ENCODE data around the gene MAP7.

DNA sequence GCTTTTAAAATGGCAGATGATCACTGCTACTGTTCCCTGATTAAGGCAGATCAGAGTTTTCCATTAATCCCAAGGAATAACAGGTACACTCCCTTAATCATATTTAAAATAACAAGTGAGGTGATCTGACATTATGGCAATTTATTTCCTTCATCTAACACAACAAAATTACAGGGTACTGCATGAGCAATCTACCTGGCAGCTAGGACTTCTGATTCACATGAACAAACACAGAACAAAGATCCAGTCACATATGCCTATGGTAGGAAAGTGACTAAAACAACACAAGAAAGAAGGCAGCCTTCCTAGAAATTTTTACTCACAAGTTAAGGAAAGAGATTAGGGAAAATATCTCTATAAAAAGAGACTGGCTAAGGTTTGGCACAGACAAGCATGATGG lies 33.2 kb downstream of the MAP7 start:
- no peak for TF ChIP-seq POLR2A (IDR thresholded peaks at IDR 0.05)
- TF ChIP-seq, protein P1, sequence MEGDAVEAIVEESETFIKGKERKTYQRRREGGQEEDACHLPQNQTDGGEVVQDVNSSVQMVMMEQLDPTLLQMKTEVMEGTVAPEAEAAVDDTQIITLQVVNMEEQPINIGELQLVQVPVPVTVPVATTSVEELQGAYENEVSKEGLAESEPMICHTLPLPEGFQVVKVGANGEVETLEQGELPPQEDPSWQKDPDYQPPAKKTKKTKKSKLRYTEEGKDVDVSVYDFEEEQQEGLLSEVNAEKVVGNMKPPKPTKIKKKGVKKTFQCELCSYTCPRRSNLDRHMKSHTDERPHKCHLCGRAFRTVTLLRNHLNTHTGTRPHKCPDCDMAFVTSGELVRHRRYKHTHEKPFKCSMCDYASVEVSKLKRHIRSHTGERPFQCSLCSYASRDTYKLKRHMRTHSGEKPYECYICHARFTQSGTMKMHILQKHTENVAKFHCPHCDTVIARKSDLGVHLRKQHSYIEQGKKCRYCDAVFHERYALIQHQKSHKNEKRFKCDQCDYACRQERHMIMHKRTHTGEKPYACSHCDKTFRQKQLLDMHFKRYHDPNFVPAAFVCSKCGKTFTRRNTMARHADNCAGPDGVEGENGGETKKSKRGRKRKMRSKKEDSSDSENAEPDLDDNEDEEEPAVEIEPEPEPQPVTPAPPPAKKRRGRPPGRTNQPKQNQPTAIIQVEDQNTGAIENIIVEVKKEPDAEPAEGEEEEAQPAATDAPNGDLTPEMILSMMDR (IDR thresholded peaks at IDR 0.05): no peak

Measured in Peyer's patch (tissue), 4 donors.